GM12873 (cell line): ENCODE results near the gene FSHR.

Experiments used
- TF ChIP-seq, protein P1 (sequence below): IDR thresholded peaks from 2 replicates; pipeline ENCODE4 v1.5.1; 2012; ENCODE audit warnings: low read depth, mild to moderate bottlenecking, moderate library complexity, low read length, control low read depth; ENCODE audit not compliant: insufficient read depth; ENCODE audit errors: missing control alignments

Gene FSHR

GRCh38 chr2:48943436-48943835, 210.9 kb downstream of the FSHR start:
- TF ChIP-seq, protein P1, sequence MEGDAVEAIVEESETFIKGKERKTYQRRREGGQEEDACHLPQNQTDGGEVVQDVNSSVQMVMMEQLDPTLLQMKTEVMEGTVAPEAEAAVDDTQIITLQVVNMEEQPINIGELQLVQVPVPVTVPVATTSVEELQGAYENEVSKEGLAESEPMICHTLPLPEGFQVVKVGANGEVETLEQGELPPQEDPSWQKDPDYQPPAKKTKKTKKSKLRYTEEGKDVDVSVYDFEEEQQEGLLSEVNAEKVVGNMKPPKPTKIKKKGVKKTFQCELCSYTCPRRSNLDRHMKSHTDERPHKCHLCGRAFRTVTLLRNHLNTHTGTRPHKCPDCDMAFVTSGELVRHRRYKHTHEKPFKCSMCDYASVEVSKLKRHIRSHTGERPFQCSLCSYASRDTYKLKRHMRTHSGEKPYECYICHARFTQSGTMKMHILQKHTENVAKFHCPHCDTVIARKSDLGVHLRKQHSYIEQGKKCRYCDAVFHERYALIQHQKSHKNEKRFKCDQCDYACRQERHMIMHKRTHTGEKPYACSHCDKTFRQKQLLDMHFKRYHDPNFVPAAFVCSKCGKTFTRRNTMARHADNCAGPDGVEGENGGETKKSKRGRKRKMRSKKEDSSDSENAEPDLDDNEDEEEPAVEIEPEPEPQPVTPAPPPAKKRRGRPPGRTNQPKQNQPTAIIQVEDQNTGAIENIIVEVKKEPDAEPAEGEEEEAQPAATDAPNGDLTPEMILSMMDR = no peak

DNA sequence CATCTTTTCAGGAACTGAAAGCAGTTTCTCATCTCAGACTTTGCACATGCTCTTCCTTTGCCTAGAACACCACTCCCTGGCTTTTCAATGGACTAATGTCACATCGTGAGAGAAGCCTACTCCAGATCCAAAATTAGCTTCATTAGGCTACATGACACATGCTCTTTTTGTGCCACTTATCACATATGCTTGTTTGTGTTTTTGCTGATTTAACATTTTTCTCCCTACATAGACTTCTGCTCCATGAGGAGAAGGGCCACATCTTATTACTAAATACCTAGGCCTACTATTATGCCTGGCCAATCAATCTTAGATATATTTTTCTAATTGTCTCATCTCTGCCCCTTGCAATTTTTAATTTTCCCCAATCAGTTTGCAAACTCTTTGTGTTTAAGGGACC, 212.4 kb downstream of the FSHR start:
- TF ChIP-seq, protein P1 = no peak

GRCh38 chr2:48941456-48941855, 212.9 kb downstream of the FSHR start:
- TF ChIP-seq, protein P1 = no peak

DNA sequence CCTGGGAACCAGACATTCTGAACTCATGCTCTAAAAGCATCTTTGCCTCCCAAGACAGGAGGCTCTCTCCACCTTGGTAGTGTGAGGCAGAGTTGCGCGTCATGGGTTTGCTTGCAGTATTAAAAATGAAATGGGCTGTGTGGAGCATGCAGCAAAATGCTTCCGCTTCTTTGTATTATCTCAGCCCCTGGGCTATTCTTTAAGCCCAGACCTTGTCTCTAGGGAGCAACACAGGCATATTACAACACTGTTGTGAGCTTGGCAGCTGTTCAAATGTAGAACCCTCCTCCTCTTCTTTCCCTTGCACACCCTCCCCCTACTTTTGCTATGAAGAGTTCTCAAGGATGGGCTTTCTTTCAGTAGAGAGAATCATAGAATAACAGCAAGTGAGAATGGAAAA, 213.7 kb downstream of the FSHR start:
- TF ChIP-seq, protein P1 = no peak

DNA sequence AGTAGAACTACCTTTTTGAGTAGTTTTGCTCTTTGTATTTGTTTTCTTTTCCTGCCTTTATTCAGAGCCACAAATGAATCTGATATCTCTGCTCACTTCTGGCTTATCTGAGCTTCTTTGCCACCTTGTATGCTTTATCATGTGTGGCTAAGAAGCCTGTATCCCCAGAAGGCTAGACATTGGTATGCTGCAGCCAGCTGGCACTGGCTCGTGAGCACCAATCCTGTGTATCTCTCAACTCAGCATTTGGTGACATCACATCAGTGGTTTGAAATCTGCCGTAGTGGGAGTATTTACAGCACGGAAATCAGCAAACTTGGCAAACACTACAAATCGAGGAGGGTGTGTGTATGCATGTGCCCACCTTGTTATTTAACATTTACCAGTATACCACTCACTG, 215.1 kb downstream of the FSHR start:
- TF ChIP-seq, protein P1 = no peak

GRCh38 chr2:48938231-48938630, 216.1 kb downstream of the FSHR start:
- TF ChIP-seq, protein P1 = no peak

DNA sequence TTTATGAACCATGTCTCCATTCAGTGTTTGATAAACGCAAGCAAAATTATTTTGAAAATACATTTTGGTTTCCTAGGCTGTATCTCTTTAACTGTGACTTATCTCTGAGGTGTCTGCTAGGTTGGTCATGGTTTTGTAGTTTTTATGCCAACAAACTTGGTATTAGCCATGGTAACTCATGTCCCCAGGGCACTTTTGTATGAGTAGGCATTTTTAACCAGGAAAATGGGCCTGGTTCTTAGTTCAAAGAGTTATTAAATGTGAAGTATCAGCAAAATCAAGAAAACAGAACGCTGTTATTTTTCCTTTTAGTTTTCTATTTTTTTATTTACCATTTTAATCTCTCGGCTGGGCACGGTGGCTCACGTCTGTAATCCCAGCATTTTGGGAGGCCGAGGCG, 219.5 kb downstream of the FSHR start:
- TF ChIP-seq, protein P1 = no peak
